GM12801 (cell line): ENCODE results near the gene HPX.

ENCODE experiments used
- CTCF ChIP-seq: IDR thresholded peaks from one replicate; pipeline ENCODE4 v1.5.1; 2011; ENCODE audit warnings: control low read depth; ENCODE audit not compliant: insufficient read length; ENCODE audit errors: extremely low read depth

HPX gene

GRCh38 chr11:6395470-6396060 is 45.2 kb downstream of the HPX start:
- TF ChIP-seq CTCF: no peak

- no peak for TF ChIP-seq CTCF
Measured at GRCh38 chr11:6393989-6394670, 46.7 kb downstream of the HPX start.

GRCh38 chr11:6391537-6392134 is 49.2 kb downstream of the HPX start:
- no peak for TF ChIP-seq CTCF

- TF ChIP-seq CTCF: no peak
Measured at GRCh38 chr11:6390718-6391469, 49.9 kb downstream of the HPX start.

- TF ChIP-seq CTCF: no peak
Measured at GRCh38 chr11:6389905-6390717, 50.7 kb downstream of the HPX start, which contains the start of gene SMPD1. TSS of gene SMPD1 (plus strand) at chr11:6390474. CDS start at chr11:6390599, 125 bp downstream.

- TF ChIP-seq CTCF: no peak
Measured at GRCh38 chr11:6388748-6389147, 52.0 kb downstream of the HPX start.
